Stimulated activated CD8-positive, alpha-beta memory T cell treated with anti-CD3 and anti-CD28 coated beads, Interleukin-7, amount 100 ng/mL, for 24 hours (primary cell): ENCODE results near the gene COL1A2.

Source experiments
- DNase-seq: peaks from one replicate; pipeline ENCODE4 v3.0.0-alpha.2; 2020; ENCODE audit warnings: low read depth

The COL1A2 gene

GRCh38 chr7:94434042-94434441, 39.3 kb downstream of the COL1A2 start:
- DNase-seq, result no peak

GRCh38 chr7:94436018-94436604, 41.4 kb downstream of the COL1A2 start:
- peak; percentile 5 for DNase-seq

GRCh38 chr7:94436700-94437099, 42.0 kb downstream of the COL1A2 start:
- DNase-seq, result no peak

GRCh38 chr7:94439893-94440381, 45.2 kb downstream of the COL1A2 start:
- no peak for DNase-seq

- no peak for DNase-seq
Observed at GRCh38 chr7:94440451-94441039, 45.9 kb downstream of the COL1A2 start.

GRCh38 chr7:94441138-94441537, 46.4 kb downstream of the COL1A2 start:
- no peak for DNase-seq

- no peak for DNase-seq
Observed at GRCh38 chr7:94442639-94443038, 47.9 kb downstream of the COL1A2 start.

GRCh38 chr7:94444813-94445212, 50.1 kb downstream of the COL1A2 start:
- no peak for DNase-seq

- DNase-seq, result no peak
Observed at GRCh38 chr7:94445696-94446194, 51.0 kb downstream of the COL1A2 start.

- no peak for DNase-seq
Observed at GRCh38 chr7:94446308-94446707, 51.6 kb downstream of the COL1A2 start.

GRCh38 chr7:94449151-94449725, 54.5 kb downstream of the COL1A2 start:
- no peak for DNase-seq

GRCh38 chr7:94450044-94450697, 55.5 kb downstream of the COL1A2 start:
- DNase-seq, result no peak

GRCh38 chr7:94451187-94451586, 56.5 kb downstream of the COL1A2 start:
- no peak for DNase-seq

GRCh38 chr7:94452239-94452638, 57.5 kb downstream of the COL1A2 start:
- no peak for DNase-seq

- no peak for DNase-seq
Observed at GRCh38 chr7:94453898-94454297, 59.2 kb downstream of the COL1A2 start.

GRCh38 chr7:94458041-94458440, 63.3 kb downstream of the COL1A2 start:
- DNase-seq, result no peak

GRCh38 chr7:94466516-94466915, 71.8 kb downstream of the COL1A2 start:
- no peak for DNase-seq

GRCh38 chr7:94471604-94472003, 76.9 kb downstream of the COL1A2 start:
- no peak for DNase-seq

GRCh38 chr7:94472608-94473007, 77.9 kb downstream of the COL1A2 start:
- no peak for DNase-seq

GRCh38 chr7:94476251-94476840, 81.7 kb downstream of the COL1A2 start:
- no peak for DNase-seq

- no peak for DNase-seq
Observed at GRCh38 chr7:94477878-94478277, 83.2 kb downstream of the COL1A2 start.

- DNase-seq, result no peak
Observed at GRCh38 chr7:94478648-94479214, 84.0 kb downstream of the COL1A2 start.
